GM11168 (cell line): Measurements from ENCODE around the gene SERPINE2.

ENCODE experiments used
- in situ Hi-C: fragments of 300-500 bp; cut with MboI; formaldehyde crosslinking; loops from one replicate; pipeline ENCODE4 v1.12.0; 2022; ENCODE audit warnings: low sequenced_read_pairs; ENCODE audit not compliant: unreplicated experiment

Gene SERPINE2

DNA sequence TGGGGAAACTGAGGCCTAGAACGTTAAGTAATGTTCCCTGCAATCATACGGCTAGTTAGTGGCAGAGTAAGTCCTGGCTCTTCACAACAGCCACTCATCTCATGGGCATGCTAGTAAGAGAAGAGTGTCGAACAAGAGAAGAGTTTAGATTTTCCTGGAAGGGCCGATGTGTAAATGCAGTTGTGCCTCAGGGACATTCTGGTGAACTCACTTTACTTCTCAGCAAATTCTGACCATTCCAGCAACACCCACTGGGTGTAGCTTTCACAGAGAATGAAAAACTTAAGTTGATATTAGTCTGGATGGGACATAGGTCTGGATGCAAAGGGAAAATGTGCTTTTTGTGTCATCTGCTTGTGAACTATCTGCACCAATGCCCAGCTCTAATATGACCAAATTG is 58.3 kb downstream of the SERPINE2 start:
- in situ Hi-C loops: loop anchor here (25.0 kb wide), 1 partner anchor 681 kb away; no protein-coding TSS in a partner anchor

DNA sequence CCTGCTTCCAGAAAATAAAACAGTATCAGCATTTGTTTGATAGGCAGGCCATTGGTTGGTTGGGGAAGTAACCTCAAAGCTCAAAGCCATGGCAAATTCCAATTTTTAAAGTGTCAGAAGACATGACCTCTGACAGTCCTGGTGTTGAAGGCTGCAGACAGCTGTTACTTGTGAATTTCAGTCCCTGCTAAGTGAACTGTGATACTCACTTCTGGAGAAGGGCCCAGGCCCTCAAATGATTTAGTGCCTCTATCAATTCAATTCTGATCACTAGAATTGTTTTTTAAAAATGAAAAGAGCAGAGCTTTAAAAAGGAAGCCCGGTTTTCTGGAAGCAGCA is 58.7 kb downstream of the SERPINE2 start:
- in situ Hi-C loops: loop anchor here (25.0 kb wide), 1 partner anchor 682 kb away; no protein-coding TSS in a partner anchor

DNA sequence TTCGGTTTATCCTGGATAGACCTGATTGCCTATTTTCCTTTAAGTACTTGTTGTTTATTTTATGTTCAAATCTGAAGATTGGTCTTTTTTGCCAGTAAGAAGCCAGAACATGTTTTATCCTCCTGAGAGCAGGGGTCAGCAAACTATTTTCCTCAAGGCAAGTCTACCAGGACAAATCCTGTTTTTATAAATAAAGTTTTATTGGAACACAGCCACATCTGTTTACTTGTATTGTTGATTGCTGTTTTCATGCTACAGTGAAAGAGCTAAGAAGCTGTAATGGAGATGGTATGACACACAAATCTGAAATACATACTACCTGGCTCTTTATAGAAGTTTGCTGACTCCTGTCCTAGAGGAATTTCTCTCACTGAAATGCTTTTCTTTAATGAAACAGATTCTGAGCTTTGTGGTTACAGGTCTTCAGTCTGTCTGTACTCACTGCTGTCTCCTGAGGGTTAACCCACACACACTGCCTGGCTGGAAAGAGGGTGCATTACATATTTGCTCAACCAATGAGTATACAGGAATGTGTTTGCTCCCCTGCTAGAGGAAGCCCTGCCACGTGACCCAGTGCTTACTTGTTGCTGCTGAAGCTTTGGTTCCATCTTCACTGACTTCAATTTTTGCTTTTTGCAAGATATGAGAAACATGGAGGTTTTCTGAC is 59.2 kb downstream of the SERPINE2 start:
- in situ Hi-C loops: loop anchor here (25.0 kb wide), 1 partner anchor 682 kb away; no protein-coding TSS in a partner anchor

DNA sequence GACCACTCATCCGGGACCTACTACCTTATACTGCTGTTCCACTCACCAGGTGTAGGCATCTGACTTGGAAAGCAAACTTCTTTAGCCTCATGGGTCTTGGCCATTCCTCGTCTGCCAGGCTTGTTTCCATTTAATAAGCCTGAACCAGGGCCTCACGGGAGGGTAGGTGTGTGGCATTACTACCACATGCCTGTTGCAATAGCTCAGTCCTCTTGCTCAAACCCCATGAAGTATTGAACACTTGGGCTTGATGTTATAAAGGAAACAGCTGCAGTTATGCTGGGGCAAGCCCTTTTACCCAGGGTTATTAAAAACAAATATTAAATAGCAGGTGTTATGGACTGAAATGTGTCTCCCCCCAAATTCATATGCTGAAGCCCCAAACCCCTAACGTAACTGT is 60.6 kb downstream of the SERPINE2 start:
- in situ Hi-C loops: loop anchor here (25.0 kb wide), 1 partner anchor 684 kb away; no protein-coding TSS in a partner anchor

DNA sequence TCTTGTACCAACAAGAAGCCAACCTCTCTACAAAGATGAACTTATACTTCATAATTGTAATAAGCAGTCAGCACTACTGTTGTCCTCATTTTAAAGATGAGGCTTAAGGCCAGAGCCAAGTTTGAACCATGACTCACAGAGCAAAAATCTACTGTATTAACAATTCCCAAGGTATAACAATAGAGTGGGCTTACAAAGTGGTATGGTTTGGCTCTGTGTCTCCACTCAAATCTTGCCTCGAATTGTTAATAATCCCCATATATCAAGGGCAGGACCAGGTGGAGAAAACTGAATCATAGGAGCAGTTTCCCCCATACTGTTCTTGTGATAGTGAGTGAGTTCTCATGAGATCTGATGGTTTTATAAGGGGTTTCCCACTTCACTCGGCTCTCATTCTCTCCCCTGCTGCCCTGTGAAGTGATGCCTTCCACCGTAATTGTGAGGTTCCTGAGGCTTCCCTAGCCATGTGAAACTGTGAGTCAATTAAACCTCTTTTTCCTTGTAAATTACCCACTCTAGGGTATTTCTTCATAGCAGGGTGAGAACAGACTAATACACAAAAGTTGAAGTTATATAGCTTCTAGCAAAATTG is 62.4 kb downstream of the SERPINE2 start:
- in situ Hi-C loops: loop anchor here (25.0 kb wide), 1 partner anchor 686 kb away; no protein-coding TSS in a partner anchor

DNA sequence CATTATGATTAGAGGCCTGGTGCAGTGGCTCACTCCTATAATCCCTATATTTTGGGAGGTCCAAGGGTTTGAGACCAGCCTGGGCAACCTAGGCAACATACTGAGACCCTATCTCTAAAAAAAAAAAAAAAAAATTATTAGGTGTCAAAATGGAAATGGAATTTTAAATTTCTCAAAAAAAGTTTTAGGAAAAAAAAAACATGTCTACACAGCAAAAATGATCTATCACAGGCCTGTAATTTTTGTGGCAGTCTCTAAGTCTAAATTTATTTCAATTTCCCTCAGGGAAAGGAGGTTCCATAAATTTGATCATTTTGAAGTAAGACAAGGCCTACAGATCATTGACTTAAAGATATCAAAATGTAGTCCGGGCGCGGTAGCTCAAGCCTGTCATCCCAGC is 65.5 kb downstream of the SERPINE2 start:
- in situ Hi-C loops: no loop called here

DNA sequence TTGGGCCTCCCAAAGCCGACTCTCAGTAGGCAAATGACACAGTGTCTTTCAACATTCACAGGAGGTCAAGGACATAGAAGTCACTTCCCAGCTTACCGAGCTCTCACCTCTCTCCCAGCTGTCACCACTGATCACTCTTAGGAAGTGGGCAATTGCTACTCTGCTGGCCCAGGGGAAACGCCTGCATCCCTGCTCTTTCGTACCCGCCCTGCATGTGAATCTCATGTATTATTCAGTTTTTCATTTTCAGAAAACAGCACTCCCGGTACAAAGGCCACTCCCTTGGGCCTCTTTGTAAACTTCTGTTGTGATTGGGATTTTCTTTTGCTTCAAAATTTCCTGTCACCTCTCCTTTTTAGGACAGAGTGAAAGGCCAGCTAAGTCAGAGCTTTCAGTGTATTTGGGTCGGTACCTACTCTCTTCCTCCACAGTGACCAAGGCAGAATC is 66.4 kb downstream of the SERPINE2 start:
- in situ Hi-C loops: no loop called here

DNA sequence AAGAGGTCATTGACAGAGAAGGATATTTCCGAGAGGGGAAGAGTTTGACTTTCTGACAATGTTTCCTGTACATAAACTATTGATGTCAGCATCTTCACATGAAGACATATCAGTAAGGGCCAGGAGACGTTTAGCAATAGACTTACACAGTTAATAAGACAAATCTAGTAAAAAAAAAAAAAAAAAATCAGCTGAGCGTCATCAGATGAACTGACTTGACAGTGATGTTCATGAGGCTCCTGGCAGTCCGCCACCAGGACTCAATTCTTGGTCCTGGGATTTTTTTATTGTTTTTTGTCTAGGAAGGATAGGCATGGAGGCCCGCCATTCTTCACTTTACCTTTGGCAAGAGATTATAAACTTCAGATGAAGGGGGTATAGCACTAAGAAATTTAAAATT is 67.4 kb downstream of the SERPINE2 start:
- in situ Hi-C loops: no loop called here

DNA sequence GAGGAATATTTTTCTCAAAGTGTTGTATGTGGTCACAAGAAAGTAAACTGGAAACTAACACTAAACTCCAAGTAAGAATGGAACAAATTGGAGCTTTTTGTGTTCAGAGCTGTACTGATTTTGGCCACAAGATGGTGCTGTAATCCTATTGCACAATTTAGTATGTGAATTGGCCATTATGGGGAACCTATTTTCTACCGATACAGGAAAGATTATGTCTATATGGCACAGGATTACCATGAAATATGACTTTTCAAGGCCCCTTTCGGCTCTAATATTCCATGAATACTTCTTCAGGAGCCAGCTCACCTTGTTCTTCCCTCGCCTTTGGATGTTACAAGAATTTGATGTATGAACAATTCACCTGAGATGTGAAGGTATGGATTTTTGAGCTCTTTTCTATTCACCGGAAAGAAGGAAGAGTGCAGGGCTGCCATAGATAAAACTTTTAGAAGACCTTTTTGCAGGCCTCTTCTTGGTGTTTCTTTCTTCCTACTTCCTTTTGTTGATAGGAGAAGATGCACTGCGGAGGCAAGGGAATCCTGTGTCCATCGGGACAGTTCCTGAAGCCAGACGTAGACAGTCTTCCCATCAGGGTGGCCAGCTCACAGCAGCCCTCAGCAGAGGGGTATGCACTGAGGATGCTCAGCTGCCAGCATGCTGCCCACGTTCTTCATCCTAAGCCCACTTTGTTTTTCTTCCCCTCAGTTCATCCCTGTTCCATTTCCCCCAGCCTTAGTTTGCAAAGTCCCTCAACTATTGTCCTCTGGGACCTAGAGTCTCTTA is 68.5 kb downstream of the SERPINE2 start:
- in situ Hi-C loops: no loop called here

DNA sequence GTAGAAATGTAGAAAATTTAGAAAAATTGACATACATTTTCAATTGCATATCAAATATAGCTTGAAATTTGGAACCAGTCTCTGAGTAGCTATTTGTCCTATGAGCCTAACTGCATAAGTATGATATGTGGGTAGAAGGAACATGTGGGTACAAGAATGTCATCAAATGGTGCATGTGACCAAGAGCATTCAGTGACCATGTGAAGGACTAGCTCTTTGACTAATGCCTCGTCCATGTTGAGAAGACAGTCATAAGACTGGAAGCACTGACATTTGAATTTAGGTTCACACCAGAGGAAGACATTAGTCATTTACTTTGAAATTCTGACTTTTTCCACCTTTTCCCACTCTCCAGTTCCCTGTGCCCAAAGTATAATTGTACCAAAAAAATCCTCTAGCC is 69.2 kb downstream of the SERPINE2 start:
- in situ Hi-C loops: no loop called here

DNA sequence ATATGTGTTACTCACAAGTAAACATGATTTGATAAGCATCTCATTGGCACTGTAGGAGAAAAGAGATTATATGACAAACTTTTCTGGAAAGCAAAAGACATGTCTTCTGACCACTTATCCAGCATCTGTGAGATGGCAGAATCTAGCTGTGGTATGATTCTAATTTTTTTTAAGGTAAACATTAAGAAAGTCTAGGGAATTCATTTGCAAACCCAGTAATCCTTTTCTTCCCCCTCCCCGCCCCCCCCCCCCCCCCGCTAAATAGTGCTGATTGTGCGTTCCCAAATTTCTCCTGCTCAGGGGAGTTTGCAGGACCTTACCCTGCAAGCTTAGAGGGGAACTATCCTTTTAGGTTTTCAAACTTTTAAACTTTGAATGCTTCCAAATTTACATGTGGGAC is 69.8 kb downstream of the SERPINE2 start:
- in situ Hi-C loops: no loop called here

DNA sequence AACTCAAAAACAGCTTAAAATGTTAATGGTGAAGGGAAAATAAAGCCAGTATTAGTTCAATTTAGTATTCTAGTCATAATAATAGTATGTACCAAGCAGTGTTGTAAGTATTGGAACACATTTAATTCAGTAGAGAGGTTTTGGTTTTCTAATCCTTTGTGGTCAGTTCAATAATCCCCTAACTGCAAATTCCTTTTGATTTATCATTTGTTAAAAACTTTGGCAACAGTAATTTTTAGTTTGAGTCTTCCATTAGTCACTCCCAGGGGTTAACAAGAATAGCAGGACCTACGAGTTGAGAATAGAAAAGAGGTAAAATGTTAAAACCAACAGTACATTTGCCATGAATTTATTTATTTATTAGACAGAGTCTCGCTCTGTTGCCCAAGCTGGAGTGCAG is 71.1 kb downstream of the SERPINE2 start:
- in situ Hi-C loops: no loop called here

DNA sequence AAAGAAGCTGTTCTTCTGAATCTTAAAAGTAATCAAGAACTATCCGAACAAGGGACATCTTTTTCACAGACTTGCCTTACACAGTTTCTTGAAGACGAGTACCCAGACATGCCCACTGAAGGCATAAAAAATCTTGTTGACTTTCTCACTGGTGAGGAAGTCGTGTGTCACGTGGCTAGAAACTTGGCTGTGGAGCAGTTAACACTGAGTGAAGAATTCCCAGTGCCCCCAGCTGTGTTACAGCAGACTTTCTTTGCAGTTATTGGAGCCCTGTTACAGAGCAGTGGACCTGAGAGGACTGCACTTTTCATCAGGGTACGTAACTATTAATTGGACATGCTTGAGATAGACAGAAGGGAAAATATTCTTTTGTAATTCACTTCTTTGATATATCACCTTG is 79.4 kb downstream of the SERPINE2 start:
- in situ Hi-C loops: no loop called here

DNA sequence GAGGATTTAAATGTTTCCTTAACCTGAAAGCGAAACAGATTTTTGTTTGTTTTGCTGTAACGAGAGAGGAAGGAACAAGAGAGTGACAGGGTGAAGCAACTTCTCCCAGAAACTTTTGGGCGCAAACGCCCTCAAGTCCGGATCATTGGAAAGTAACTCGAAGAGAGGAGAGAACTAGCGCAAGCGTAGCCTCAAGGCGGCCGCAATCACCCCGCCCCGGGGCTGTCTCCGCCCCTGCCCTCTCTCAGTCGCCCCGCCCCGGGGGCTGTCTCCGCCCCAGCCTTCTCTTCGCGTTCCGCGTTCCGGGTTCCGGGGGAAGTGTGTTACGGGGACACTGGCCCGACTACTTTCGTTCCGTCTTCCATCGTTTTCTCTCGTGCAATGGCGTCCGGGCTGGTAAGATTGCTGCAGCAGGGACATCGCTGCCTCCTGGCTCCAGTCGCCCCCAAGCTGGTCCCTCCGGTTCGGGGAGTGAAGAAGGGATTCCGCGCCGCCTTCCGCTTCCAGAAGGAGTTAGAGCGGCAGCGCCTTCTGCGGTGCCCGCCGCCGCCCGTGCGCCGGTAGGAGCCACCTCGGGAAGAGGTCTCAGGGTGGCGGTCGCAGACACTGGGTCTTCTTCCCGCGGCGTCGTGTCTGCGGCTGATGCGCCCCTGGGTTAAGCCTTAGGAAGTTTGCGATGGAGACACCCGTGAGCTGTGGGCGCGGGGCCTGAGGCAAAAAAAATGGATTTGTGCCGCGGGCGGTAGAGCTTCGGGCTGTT is 81.8 kb downstream of the SERPINE2 start, which contains the start of gene MRPL44:
MRPL44 (plus strand) TSS at position 372 of the 760 bp plus-strand sequence; CDS start at position 382, 10 bp downstream.
- in situ Hi-C loops: no loop called here

DNA sequence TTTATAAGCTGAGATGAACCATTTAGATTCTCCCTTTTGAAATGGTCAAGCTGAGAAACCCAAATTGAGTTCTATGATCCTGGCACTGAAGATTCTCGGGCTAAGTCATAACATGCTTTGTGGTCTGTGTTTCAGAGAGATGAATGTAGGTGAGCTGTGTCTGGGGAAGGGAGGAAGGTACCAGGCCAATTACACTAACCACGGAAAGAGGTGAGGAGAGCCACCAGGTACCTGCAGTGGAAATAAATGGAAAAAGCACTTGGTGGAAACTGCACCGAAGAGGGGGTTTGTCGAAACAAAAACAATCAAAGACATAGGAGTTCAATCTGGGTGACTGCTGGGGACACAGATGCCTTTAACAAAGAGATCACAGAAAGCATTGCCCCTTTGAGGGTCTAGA is 82.8 kb downstream of the SERPINE2 start:
- in situ Hi-C loops: no loop called here

DNA sequence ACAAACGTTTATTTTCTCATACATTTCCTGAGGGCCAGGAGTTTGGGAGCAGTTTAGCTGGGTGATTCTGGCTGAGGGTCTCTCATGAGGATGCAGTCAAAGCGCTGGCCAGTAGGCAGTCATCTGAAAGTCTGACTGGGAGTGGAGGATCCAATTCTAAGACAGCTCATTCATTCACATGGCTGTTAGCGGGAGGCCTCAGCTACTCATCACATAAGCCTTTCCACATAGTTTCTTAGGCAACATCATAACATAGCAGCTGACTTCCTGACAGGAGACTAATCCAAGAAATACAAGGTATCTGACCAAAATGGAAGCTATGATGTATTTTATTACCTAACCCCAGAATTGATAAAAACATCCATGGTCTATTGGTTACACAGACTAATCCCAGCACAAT is 84.7 kb downstream of the SERPINE2 start:
- in situ Hi-C loops: no loop called here

DNA sequence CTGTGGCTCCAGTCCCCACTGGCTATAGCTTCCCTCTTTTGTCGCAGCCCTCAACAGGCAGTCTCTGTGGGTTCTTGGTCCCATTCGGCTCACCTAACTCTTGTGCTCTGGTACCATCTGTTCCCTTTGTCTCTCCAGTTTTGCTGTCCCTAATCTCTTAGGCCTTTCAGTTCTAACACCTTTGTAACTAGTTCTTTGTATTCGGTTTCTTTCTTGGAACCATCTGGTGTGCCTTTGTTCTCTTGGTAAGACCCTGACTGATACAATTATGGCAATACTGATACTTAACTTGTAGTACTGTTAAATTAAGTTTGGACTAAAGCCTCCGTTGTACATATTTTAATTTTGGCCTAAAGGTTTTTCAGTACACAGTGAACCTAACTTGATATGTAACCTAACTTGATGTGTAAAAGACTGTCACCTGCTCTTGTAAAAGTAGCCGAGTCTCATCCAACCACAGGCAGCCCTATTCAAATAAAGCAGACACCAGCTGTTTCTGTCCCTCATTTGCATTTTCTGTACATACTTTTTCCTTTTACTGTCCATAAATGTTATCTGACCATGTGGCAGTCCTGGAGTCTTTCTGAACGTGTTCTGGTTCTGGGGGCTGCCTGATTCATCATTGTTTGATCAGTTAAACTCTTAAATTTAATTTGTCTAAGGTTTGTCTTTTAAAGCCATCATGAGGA is 86.7 kb downstream of the SERPINE2 start:
- in situ Hi-C loops: no loop called here

DNA sequence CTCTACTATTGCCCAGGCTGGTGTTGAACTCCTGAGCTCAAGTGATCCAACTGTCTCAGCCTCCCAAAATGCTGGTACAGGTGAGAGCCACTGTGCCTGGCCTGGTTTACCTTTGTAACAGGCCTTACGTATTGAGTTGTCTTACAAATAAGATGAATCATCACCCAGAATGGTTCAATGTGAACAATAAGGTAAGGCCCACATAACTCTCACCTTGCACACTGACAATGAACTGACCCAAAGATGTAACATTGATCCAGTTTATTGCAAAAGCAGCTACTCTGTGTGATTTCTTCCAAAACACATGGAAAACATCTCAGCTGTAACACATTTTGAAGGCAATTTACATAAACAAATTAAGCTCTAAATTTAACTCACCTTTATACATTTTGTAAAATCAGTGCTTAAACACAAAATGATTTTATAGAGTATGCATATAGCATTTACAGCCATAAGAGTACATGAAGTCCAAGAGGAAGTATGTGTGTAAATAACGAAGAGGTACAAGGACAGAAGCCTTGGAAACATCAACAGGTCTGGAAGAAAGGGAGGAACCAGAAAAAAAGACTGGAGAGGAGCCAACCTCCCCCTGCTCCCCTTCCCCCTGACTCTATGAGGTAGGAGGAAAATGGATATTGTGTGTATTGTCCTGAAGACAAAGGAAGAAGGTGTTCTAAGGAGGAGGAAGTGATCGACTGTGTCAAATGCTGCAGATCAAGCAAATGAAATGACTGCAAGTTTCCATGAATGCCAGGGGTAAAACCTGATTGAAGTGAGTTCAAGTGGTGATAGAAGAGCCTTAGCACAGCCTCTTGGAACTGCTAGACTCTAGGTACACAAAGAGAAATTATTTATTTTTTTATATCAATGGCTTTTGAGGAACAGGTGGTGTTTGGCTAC is 88.4 kb downstream of the SERPINE2 start:
- in situ Hi-C loops: no loop called here
